D341Med (cell line): ENCODE measurements around the gene EXOC4.
A peak's percentile ranks its signal among the peaks of the same experiment; 100 is the strongest.

Experiments used
- DNase-seq: peaks from one replicate; pipeline ENCODE4 v3.0.0; 2012; ENCODE audit warnings: low spot score

The EXOC4 gene

GRCh38 chr7:133709036-133709880, 456.4 kb downstream of the EXOC4 start:
- no peak for DNase-seq

- no peak for DNase-seq
Measured at GRCh38 chr7:133712544-133712943, 459.7 kb downstream of the EXOC4 start.

GRCh38 chr7:133714654-133715053, 461.8 kb downstream of the EXOC4 start:
- no peak for DNase-seq

- DNase-seq: no peak
Measured at GRCh38 chr7:133718131-133718530, 465.3 kb downstream of the EXOC4 start.

GRCh38 chr7:133723044-133723443, 470.2 kb downstream of the EXOC4 start:
- DNase-seq: no peak

- DNase-seq: no peak
Measured at GRCh38 chr7:133724148-133724547, 471.3 kb downstream of the EXOC4 start.

GRCh38 chr7:133724694-133725093, 471.8 kb downstream of the EXOC4 start:
- DNase-seq: no peak

GRCh38 chr7:133727476-133728214, 474.8 kb downstream of the EXOC4 start:
- DNase-seq: no peak

- no peak for DNase-seq
Measured at GRCh38 chr7:133730360-133730759, 477.5 kb downstream of the EXOC4 start.

GRCh38 chr7:133733401-133733800, 480.5 kb downstream of the EXOC4 start:
- DNase-seq: no peak

- no peak for DNase-seq
Measured at GRCh38 chr7:133735222-133735621, 482.3 kb downstream of the EXOC4 start.

- no peak for DNase-seq
Measured at GRCh38 chr7:133739817-133740216, 486.9 kb downstream of the EXOC4 start.

GRCh38 chr7:133741078-133741477, 488.2 kb downstream of the EXOC4 start:
- no peak for DNase-seq

GRCh38 chr7:133741703-133742102, 488.8 kb downstream of the EXOC4 start:
- DNase-seq: no peak

- DNase-seq: peak; percentile 44
Measured at GRCh38 chr7:133742709-133743538, 490.0 kb downstream of the EXOC4 start.

- no peak for DNase-seq
Measured at GRCh38 chr7:133744451-133744850, 491.6 kb downstream of the EXOC4 start.

- no peak for DNase-seq
Measured at GRCh38 chr7:133746305-133746704, 493.4 kb downstream of the EXOC4 start.

GRCh38 chr7:133746847-133747246, 494.0 kb downstream of the EXOC4 start:
- no peak for DNase-seq

- no peak for DNase-seq
Measured at GRCh38 chr7:133748443-133749407, 495.8 kb downstream of the EXOC4 start.

GRCh38 chr7:133750287-133750686, 497.4 kb downstream of the EXOC4 start:
- no peak for DNase-seq

- DNase-seq: no peak
Measured at GRCh38 chr7:133751079-133751478, 498.2 kb downstream of the EXOC4 start.
